Measurements from ENCODE around the gene KLF13.

DNA sequence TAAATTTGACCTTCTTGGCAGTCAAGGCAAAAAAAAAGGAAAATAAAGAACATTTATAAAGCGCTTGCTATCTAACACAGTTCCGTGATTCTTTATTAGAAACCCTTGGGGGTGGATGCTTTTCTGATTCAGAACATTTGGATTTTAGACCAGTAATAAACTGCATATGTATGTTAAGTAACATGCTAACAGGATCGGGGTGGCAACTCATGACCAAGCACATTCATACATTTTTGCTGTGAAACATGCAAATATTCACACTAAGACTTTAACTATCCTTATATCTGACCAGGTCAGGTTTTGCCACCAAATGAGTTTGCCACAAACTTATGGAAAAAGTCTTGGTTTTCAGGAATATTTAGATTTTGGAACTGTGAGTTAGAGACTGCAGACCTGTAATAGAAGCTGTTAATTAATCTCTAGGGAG, 30.4 kb upstream of the KLF13 start:
- TF ChIP-seq, protein P1, sequence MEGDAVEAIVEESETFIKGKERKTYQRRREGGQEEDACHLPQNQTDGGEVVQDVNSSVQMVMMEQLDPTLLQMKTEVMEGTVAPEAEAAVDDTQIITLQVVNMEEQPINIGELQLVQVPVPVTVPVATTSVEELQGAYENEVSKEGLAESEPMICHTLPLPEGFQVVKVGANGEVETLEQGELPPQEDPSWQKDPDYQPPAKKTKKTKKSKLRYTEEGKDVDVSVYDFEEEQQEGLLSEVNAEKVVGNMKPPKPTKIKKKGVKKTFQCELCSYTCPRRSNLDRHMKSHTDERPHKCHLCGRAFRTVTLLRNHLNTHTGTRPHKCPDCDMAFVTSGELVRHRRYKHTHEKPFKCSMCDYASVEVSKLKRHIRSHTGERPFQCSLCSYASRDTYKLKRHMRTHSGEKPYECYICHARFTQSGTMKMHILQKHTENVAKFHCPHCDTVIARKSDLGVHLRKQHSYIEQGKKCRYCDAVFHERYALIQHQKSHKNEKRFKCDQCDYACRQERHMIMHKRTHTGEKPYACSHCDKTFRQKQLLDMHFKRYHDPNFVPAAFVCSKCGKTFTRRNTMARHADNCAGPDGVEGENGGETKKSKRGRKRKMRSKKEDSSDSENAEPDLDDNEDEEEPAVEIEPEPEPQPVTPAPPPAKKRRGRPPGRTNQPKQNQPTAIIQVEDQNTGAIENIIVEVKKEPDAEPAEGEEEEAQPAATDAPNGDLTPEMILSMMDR (IDR thresholded peaks at IDR 0.05; ENCODE audit: insufficient read depth, low read length): no peak
- TF ChIP-seq POLR2AphosphoS5 (IDR thresholded peaks at IDR 0.05; ENCODE audit: low read depth): no peak

Measured in HL-60 (cell line).